ENCODE data around the gene MICAL3. TPM values are rescaled to one million over a fixed set of nuclear protein-coding genes. Genes with fewer than 3 reads are reported as not detected.

The MICAL3 gene
- total and polyA plus RNA-seq, 9 of the 15 experiments (the other 6 are each of a cell fraction or from before 2014, with no cell fraction given): 0.53 to 32.1 (median 12.3) TPM

- TF ChIP-seq SNRNP70 (optimal IDR thresholded peaks at IDR 0.05; ENCODE audit: low read depth, low read length) (no peak), MXD1 (CRISPR knock-in tag; IDR thresholded peaks at IDR 0.05; ENCODE audit: borderline replicate concordance, poor library complexity, severe bottlenecking) (no peak)
Observed at GRCh38 chr22:17818649-17819048, 205.7 kb downstream of the MICAL3 start (continued).

GRCh38 chr22:17818180-17818579, 206.2 kb downstream of the MICAL3 start:
- WGBS (ENCODE audit: insufficient coverage, low coverage, missing lambda C conversion rate): 89% methylated on average over 10 of the region's 25 CpGs
- ATAC-seq: no peak
- no peak for FAIRE-seq
- Histone ChIP-seq H2AFZ (ENCODE audit: low read depth, low read length) (no peak overlapping the region), H3K9me3 (replicated peaks; ENCODE audit: control insufficient read depth, insufficient read depth, low read depth, low read length) (no peaks in the 10 kb centered on the region), H3K9ac (ENCODE audit: insufficient read depth in 1 of 2, low read depth in 2 of 2, low read length in 2 of 2) (no peak overlapping the region), H3K4me3 (no peak overlapping the region), H3K9me1 (ENCODE audit: control insufficient read depth, insufficient read depth, low read length) (no peaks in the 10 kb centered on the region), H3K4me2 (ENCODE audit: insufficient read depth, low read length) (no peak overlapping the region), H3K79me2 (ENCODE audit: control insufficient read depth, insufficient read depth, low read length) (no peaks in the 10 kb centered on the region), H4K20me1 (replicated peaks; ENCODE audit: control insufficient read depth, insufficient read depth, low read length) (peaks cover 4% of the 10 kb centered on the region; the same call in 1 of the 2 replicates), H3K4me1 (replicated peaks in 1 of 2; ENCODE audit: control insufficient read depth in 2 of 2, insufficient read depth in 2 of 2, low read length in 2 of 2) (peaks cover 0 to 8% of the 10 kb centered on the region in 2 experiments; a peak in 1 of 5 replicates), H3K27ac (ENCODE audit: extremely low read depth, low read depth, low read length) (no peak overlapping the region), H3K36me3 (ENCODE audit: control insufficient read depth, insufficient read depth, low read length) (peaks cover 10% of the 10 kb centered on the region; the same call in 1 of the 3 replicates), H3K27me3 (ENCODE audit: control insufficient read depth in 2 of 2, insufficient read depth in 2 of 2, low read length in 2 of 2) (no peaks in the 10 kb centered on the region)
- intact Hi-C loops (cut with micrococcal nuclease) (no loop called here), in situ Hi-C loops (cut with MboI) (no loop called here)
- DNase-seq (ENCODE audit: extremely low read depth in 1 of 4, low spot score in 3 of 4): no peak
- no TSS peak for BruUV-seq (replicated peaks)
- ChIA-PET POLR2A (interaction anchor here (0.6 to 2.0 kb wide), 2 partner anchors 10 to 12 kb away, joined by 3 to 10 read pairs; no protein-coding TSS in a partner anchor), CTCF (ENCODE audit: low intra/inter-chr PET ratio) (no interaction called here)
- TF ChIP-seq MXD1 (CRISPR knock-in tag; IDR thresholded peaks at IDR 0.05; ENCODE audit: borderline replicate concordance, poor library complexity, severe bottlenecking): no peak
- TF ChIP-seq REST (IDR thresholded peaks at IDR 0.05; ENCODE audit: borderline replicate concordance): peak; percentile 55; the same call in 1 of the 2 replicates
- no peak for TF ChIP-seq REST (CRISPR knock-in tag; IDR thresholded peaks at IDR 0.05; ENCODE audit: low read depth)

Measured in K562 (cell line).